Epithelial cell of esophagus (primary cell): ENCODE data around the gene IGF2BP2.
"Not testable (repeated sequence)": the region's sequence is repeated elsewhere in the genome, so short reads cannot be mapped to it uniquely, and the experiment has no call there.

Experiments used
- DNase-seq: peaks from one replicate; pipeline ENCODE4 v3.0.0; 2010; ENCODE audit warnings: low read depth
- H3K4me3 ChIP-seq: 2 replicates; pipeline ENCODE4 v1.5.1; 2011; ENCODE audit warnings: mild to moderate bottlenecking, low read length, control low read depth
- CTCF ChIP-seq: IDR thresholded peaks from 2 replicates; pipeline ENCODE4 v1.5.1; 2011; ENCODE audit warnings: low read depth, mild to moderate bottlenecking, low read length, control low read depth, inconsistent platforms; ENCODE audit not compliant: insufficient read depth; ENCODE audit errors: missing control alignments

IGF2BP2 gene

GRCh38 chr3:185645596-185646381 lies 179.1 kb downstream of the IGF2BP2 start:
- no peak overlapping the region for H3K4me3 ChIP-seq
- no peak for DNase-seq
- no peak for TF ChIP-seq CTCF

DNA sequence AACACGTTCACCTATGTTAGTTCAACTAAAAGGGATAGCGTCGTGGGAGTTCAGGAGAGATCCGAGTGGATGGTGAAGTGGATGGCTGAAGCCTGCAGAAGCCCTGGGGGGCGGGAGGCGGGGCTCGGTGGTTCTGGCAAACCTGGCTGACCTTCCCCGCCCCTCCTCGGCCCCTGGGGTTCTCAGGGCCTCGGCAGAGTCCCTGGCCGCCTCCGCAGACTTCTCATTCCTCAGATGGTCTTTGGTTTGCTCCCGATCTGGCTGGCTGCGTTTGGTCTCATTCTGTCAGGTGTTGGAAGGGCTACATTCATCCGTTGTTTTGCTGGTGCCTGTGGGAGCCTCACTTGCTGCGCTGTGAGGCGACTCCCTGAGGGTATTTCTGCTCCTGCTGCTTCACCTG lies 179.7 kb downstream of the IGF2BP2 start:
- not testable (repeated sequence) for DNase-seq, H3K4me3 ChIP-seq

DNA sequence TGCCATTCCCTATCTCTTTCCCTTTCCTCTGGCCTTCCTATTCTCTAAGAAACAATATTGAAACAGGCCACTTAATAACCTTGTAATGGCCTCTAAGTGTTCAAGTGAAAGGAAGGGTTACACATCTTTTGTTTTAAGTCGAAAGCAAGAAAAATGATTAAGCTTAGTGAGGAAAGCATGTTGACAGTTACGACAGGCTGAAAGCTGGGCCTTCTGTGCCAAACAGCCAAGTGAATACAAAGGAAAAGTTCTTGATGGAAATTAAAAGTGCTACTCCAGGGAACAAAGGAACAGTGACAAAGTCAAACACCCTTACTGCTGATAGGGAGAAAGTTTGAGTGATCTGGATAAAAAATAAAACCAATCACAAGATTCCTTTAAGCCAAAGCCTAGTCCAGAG lies 184.5 kb downstream of the IGF2BP2 start:
- no peak for TF ChIP-seq CTCF
- no peak for DNase-seq
- H3K4me3 ChIP-seq, result no peak overlapping the region

DNA sequence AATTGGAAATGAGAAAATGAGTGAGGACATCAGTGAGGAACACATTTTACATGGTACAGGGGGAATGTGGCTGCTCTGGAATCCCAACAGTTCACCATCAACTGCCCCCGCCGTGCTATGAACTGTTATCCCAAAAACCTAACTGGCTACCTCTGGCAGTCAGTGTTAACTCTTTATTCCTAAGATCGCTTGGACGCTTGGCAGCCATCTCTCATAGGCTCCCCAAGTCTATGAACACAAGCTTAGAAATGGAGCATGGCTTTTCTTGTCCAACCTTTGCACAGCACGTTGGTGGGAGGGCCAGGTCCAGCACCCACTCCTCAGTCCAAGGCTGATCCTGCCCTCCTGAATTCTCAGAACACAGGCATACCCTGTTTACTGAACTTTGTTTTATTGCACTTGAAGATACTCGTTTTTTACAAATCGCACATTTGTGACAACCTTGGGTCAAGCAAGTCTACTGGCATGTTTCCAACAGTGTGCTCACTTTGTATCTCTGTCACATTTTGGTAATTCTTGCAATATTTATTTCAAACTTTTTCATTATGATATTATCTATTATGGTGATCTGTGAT lies 185.1 kb downstream of the IGF2BP2 start:
- no peak overlapping the region for H3K4me3 ChIP-seq
- no peak for DNase-seq
- TF ChIP-seq CTCF, result no peak

- DNase-seq, H3K4me3 ChIP-seq: not testable (repeated sequence)
Measured at GRCh38 chr3:185638651-185639050, 186.2 kb downstream of the IGF2BP2 start.

DNA sequence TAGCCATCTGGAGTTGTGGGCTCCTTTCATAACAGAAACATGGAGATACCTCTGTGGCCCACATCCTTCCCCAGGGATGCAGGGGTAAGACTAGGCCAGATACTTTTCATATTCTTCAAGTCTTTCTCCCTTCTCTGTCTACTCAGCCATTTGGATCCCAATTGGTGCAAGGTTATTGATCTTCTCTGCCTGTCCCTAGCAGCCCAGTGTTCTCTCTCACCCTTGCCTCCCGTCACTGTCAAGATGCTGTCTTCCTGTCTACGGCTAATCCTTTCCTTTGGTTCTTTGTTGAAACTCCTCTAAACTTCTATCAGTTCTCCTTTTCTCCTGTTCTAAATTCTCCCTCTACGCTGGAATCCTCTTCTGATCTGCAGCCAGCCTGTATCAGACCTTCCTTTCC lies 187.5 kb downstream of the IGF2BP2 start:
- DNase-seq, result no peak
- H3K4me3 ChIP-seq, result no peak overlapping the region
- TF ChIP-seq CTCF, result no peak

GRCh38 chr3:185632996-185633395 lies 191.8 kb downstream of the IGF2BP2 start:
- no peak overlapping the region for H3K4me3 ChIP-seq
- no peak for TF ChIP-seq CTCF
- no peak for DNase-seq
